Stimulated activated CD4-positive, alpha-beta T cell treated with anti-CD3 and anti-CD28 coated beads, Interleukin-1b, Interleukin-23, amount 100 ng/mL, for 1 hour (primary cell): ENCODE data around the gene DDRGK1.
"Not testable (repeated sequence)": the region's sequence is repeated elsewhere in the genome, so short reads cannot be mapped to it uniquely, and the experiment has no call there.

Experiments used
- DNase-seq, 2 donors: peaks; one replicate each; pipeline ENCODE4 v3.0.0-alpha.2; 2020; ENCODE audit warnings: low read depth in 2 of 2

The DDRGK1 gene

GRCh38 chr20:3164763-3165410 lies 39.6 kb downstream of the DDRGK1 start:
- no peak for DNase-seq

GRCh38 chr20:3164043-3164762 lies 40.3 kb downstream of the DDRGK1 start:
- DNase-seq: no peak

- DNase-seq: no peak
Observed at GRCh38 chr20:3163099-3164042, 41.1 kb downstream of the DDRGK1 start.

- DNase-seq: no peak
Observed at GRCh38 chr20:3162080-3162611, 42.3 kb downstream of the DDRGK1 start.

- DNase-seq: no peak
Observed at GRCh38 chr20:3161316-3162079, 43.0 kb downstream of the DDRGK1 start.

GRCh38 chr20:3160418-3160817 lies 44.1 kb downstream of the DDRGK1 start:
- no peak for DNase-seq

- no peak for DNase-seq
Observed at GRCh38 chr20:3158968-3159431, 45.5 kb downstream of the DDRGK1 start.

- DNase-seq: no peak
Observed at GRCh38 chr20:3157817-3158216, 46.7 kb downstream of the DDRGK1 start.

GRCh38 chr20:3156811-3157619 lies 47.5 kb downstream of the DDRGK1 start:
- DNase-seq: no peak

GRCh38 chr20:3152057-3152644 lies 52.3 kb downstream of the DDRGK1 start:
- DNase-seq: not testable (repeated sequence)

GRCh38 chr20:3150908-3151307 lies 53.6 kb downstream of the DDRGK1 start:
- DNase-seq: no peak

- no peak for DNase-seq
Observed at GRCh38 chr20:3146732-3147341, 57.6 kb downstream of the DDRGK1 start.

GRCh38 chr20:3141757-3142156 lies 62.7 kb downstream of the DDRGK1 start:
- no peak for DNase-seq
